NCI-H1105 treated with DMSO at 0.1 percent for 48 hours (cell line): ENCODE results near the gene DVL2.

Experiments used
- DNase-seq: peaks from one replicate; lab custom pipeline; 2025; lab: John Stamatoyannopoulos, UW

Gene DVL2

DNA sequence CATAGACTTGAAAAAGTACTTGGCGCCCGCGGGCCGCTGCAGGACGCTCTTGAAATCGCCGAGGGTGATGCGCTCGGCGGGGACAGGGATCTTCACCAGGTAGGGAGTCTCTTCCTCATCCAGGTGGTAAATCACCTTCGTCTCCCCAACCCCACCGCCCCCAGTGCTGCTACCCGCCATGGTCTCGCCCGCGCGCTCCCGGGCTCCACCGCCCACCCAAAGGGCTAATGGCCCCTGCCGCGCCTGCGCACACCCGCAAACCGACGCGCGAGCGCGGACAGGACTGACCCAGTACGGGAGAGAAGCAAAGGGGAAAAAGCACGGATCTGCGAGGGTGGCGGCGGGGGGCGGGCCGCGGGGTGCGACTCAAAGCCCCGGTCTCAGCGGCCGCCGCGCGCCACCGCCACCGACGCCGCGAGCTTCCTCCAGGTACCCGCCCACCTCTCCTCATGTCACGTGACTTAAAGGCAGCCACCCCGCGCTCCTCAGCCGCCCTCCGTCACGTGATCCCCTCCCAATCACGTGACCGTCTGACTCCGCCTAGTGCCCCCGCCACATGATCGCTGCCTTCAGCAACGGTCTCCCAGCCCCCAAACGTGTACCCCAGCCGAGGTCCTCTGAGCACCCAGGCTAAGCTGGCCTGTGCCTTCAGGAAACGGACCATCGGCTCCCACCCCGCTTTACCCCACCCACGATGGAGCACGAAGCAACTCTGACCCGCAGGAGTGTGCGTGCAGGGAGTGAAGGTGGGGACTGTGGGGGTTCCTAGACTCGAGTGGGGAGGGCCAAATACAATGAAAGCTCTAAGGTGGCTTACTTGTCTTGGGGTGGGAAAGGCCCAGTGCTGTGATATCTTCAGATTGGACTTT is at the start of gene DVL2:
DVL2 (minus strand) TSS at position 435 of the 869 bp plus-strand sequence; CDS start at position 180, 255 bp downstream.
- peak; percentile 95 for DNase-seq

DNA sequence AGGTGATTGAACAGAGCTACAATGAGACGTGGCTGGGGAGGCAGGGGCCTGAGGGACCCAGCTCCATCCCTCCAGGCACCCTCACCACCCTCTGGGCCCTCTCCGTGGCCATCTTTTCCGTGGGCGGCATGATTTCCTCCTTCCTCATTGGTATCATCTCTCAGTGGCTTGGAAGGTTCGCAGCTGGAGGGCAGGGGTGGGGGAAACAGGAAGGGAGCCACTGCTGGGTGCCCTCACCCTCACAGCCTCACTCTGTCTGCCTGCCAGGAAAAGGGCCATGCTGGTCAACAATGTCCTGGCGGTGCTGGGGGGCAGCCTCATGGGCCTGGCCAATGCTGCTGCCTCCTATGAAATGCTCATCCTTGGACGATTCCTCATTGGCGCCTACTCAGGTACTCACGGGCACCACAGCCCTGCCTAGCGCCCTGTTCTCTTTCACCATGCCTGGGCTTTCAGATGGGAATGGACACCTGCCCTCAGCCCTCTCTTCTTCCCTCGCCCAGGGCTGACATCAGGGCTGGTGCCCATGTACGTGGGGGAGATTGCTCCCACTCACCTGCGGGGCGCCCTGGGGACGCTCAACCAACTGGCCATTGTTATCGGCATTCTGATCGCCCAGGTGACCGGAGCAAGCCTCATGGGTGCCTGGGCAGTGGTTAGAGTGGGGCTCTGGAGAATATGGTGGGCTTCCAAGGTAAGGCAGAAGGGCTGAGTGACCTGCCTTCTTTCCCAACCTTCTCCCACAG is 49.3 kb upstream of the DVL2 start:
- no peak for DNase-seq

DNA sequence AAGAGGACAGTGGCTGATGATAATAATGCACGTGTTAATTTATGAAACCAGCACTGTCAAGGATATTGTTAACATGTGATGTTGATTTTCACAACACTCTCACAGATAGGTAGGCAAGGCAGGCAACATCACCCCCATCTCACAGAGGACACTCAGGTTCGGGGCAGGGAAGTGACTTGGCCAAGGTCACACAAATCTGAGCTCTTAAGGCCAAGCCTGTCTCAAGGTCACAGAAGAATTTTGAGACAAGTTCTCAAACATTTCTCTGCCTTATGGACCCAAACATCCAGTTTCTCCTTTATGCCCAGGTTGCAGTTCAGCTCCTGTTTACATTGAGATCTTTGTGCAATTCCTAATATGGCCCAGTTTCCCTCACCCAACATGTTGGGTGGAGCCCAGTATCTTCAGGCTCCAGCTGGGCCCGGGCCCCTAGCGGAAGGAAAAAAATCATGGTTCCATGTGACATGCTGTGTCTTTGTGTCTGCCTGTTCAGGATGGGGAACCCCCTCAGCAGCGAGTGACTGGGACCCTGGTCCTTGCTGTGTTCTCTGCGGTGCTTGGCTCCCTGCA is 48.5 kb upstream of the DVL2 start:
- DNase-seq, result no peak

DNA sequence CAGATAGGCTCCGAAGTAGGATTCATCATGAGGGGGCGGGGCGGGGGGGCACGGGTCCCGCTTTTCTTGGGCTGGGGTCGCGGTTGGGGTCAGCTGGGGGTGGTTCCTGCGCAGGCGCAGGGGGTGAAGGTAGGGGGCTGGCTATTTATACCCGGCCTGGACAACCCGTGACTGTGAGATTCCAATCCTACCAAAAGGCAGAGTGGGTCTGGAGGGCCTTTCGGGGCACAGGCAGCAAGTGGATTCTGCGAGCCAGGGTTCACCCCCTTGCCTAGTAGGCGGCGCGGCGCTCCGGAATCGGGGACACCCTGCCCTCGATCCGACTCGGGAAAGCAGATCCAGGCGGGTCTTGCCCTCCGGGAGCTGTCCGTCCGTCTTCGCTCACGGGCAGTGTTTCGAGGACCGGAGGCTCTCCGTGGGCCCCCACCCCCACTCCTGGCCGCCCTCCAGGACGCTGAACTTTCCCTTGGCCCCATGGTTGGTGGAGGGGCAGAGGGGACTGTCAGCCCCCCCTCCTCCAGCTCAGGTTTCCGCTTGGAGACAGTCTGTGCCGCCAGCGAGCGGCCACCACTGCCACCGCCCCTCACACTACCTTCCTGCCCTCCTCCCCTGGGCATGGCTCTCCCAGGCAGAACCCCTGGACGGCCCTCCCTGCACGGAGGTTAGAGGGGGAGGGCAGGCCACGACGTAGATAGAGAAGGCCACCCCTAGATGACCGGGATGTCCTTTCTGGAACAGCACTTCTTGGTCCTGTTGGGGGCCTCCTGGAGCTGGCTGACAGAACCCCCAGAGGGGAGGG is 47.8 kb upstream of the DVL2 start:
- DNase-seq, result peak; percentile 37

DNA sequence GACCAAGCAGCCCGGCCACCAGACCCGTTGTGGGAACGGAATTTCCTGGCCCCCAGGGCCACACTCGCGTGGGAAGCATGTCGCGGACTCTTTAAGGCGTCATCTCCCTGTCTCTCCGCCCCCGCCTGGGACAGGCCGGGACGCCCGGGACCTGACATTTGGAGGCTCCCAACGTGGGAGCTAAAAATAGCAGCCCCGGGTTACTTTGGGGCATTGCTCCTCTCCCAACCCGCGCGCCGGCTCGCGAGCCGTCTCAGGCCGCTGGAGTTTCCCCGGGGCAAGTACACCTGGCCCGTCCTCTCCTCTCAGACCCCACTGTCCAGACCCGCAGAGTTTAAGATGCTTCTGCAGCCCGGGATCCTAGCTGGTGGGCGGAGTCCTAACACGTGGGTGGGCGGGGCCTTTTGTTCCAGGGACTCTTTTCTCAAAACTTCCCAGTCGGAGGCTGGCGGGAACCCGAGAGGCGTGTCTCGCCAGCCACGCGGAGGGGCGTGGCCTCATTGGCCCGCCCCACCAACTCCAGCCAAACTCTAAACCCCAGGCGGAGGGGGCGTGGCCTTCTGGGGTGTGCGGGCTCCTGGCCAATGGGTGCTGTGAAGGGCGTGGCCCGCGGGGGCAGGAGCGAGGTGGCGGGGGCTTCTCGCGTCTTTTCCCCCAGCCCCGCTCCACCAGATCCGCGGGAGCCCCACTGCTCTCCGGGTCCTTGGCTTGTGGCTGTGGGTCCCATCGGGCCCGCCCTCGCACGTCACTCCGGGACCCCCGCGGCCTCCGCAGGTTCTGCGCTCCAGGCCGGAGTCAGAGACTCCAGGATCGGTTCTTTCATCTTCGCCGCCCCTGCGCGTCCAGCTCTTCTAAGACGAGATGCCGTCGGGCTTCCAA is 47.0 kb upstream of the DVL2 start, which contains the start of gene SLC2A4:
SLC2A4 (plus strand) TSS at position 645 of the 879 bp plus-strand sequence; CDS start at position 862, 217 bp downstream.
- peak; percentile 92 for DNase-seq

DNA sequence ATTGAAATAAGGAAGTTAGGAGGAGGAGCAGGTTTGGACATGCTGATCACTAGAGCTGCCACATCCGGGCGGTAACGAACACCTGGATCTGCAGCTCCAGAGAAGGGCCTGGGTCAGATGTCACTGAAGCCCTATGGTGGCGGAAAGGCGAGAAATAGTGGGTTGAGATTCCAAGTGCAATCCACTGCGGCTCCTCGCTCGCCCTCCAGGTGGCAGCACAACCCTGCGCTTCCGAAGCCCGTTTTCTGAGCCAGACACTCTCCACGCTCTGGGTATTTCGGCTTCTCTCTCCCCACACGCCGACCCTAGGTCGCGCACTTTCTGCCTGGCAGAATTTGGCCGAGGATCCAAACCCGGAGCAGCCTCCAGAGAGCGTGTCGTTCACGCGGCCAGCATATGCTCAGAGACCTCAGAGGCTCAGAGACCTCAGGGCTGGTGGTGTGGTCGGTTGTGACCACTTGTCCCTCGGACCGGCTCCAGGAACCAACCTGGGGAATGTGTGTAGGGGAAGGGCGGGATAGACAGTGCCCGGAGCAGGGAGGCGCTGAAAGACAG is 46.3 kb upstream of the DVL2 start:
- peak; percentile 92 for DNase-seq

DNA sequence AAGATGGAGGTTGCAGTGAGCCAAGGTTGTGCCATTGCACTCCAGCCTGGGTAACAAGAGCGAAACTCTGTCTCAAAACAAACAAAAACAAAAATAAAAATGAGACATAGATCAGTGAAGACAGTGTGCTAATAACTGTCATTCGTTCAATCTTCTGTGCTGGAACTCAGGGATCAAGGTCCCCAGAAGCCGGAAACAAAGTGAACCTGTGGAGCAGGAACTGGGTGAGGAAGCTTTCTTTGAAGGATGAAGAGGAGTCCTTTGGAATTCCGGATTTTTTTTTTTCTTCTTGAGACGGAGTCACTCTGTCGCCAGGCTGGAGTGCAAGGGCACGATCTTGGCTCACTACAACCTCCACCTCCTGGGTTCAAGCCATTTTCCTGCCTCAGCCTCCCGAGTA is 45.1 kb upstream of the DVL2 start:
- DNase-seq, result no peak

DNA sequence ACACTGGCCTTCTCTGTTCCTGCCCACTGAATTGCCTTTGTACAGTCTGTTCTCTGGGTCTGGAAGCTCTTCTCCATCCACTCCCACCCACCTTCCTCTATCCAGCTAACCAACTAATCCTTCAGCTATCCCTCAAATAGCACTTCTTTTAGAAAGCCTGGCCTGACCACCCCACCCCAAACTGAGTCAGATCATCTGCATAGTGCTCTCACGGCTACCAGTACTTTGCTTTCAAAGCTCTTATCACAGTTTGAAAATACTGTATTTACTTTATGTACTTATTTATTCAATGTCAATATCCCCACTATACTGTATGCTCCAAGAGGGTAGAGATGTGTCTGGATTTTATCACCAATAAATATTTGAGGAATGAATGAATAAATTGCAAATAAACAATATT is 32.5 kb upstream of the DVL2 start:
- no peak for DNase-seq

DNA sequence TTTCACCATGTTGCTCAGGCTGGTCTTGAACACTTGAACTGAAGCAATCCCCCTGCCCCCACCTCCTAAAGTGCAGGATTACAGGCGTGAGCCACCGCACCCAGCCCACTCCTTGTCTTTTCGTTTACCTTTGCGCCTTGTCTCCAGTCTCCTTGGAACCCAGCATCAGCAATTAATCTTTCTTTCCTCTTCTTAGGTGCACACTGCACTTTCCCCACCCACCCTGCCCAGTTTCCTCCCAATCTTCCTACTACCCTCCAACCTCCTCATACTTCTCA is 29.4 kb upstream of the DVL2 start:
- DNase-seq, result no peak

DNA sequence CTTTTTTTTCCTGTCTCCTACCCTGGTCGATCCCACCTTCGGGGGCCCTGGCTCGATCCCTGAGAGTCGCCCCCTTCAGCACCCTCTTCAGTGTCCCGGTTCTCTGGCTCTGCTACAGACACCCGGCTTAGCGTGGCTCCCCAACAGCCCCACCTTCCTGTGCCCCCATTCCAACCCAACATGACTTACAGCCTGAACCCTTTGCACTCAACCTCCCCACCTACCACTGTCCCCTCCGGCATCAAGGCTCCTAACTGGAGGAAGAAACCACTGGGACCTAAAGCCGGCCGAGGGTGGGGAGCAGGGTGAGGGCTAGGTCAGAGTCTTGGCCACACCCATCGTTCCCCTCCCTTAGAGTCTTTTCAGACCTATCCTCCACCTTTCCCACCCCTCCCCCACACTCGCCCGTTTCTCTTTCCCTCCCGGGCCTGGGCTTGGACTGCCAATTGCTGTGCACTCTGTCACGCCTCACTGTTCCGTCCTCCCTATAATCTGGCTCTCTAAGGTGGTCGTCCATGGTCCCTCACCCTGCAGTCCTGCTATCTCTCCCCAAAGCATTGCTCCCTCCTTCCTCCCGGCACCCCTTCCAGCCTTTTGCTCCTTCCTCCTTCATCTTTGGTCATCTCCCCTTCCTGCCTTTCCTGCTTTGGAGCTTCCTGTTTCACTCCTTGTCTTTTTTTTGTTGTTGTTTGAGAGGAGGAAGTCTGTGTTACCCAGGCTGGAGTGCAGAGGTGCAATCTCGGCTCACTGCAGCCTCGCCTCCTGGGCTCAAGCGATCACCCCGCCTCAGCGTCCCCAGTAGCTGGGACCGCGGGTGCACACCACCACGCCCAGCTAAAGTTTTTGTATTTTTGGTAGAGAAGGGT is 28.9 kb upstream of the DVL2 start:
- DNase-seq, result peak; percentile 45

DNA sequence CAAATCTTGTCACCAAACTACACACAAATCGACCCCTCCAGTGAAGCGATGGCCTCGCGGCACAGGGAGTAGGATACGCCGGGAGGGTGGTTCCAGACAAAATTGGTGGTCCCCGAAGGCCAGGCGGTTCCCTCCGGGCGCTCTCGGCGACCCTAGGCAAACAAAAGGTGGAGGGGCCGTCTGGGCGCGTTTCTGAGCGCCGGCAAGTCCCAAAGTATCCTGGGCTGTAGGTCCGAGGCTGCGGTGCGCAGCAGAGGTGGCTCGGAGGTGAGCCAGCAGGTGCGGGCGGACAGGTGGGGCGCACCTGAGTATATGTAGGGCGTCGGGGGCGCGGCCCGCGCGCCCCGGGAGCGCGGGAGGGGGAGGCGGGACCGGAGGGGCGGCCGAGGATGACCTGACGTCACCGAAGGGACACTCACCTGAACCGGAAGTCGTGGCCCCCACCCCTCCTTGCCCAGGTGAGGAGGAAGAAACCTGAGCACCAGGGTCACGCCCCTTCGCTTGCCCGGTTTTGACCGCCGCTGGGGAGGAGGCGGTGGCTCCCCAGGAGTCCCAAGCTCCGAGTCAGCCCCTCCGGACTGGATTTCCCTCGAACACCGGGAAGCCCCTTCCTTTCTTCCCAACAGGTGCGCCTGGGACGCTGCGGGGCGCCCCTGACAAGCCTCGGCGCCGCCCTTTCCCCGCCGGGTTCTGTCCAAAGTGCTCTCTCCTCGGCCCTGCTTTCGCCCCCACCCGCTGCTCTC is 28.0 kb upstream of the DVL2 start, which contains the start of gene CLDN7:
CLDN7 (minus strand) TSS at position 287 of the 743 bp plus-strand sequence. CDS start 435 bp downstream, outside the sequence.
- peak; percentile 90 for DNase-seq

DNA sequence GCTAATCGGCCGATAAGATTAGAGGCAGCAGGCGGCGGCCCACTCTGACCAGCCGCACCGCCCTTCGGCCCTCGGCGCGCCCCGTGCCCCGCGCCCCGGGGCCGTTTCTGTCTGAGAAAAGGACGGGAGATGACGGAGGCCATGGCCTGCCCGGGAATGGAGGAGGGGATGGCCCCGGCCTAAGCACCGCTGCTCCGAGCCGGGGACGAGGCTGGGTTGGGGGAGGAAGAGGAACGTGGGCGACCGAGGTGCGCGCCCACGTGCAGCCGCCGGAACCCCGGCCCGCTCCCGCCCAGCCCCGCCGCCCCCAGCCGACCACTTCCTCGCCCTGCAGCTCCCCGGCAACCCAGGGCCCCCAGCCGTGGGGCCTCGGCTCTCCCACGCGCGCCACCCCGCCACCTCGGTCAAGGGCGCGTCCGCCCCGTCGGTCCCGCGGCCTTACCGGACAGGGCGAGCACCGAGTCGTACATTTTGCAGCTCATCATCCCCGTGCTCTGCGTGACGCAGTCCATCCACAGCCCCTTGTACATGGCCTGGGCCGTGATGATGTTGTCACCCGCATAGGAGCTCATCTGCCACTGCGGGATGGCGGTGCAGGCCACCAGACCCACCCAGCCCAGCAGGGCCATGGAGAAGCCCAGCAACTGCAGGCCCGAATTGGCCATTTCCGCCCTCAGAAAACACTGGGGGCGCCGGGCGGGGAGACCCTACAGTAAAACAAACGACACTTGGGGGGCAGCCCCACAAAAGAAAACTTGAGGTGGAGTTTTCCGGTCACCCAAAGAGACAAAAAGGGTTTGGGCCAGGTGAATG is 27.3 kb upstream of the DVL2 start:
- DNase-seq, result peak; percentile 24

DNA sequence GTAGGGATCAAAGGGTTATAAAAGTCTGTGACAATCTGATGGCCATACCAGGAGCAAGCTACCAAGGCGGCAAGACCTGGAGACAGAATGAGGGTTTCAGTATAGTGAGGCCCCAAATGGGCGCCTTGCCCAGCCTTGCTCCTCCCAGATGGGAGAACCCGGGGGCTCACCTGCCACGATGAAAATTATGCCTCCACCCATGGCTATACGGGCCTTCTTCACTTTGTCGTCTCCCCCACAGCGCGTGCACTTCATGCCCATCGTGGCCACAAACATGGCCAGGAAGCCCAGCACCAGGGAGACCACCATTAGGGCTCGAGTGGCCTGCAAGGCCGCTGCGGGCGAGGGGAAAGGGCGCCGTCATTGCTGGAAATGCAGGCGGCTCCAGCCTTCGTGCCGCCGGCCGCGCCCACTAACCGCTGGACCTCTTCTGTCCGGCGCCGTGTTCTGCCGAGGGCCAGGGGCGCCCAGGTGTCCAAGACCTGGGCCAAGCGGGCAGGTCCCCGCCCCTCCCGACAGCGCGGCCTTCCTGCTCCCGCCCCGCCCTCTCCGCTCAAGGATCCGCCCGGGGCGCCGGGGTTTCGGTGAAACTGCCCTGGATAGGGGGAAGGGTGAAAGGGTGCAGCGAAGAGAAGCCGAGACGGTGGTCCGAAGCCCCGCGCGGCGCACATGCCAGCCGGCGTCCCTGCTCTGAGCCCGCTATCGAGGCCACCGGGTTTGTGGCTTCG is 26.5 kb upstream of the DVL2 start:
- peak; percentile 51 for DNase-seq

DNA sequence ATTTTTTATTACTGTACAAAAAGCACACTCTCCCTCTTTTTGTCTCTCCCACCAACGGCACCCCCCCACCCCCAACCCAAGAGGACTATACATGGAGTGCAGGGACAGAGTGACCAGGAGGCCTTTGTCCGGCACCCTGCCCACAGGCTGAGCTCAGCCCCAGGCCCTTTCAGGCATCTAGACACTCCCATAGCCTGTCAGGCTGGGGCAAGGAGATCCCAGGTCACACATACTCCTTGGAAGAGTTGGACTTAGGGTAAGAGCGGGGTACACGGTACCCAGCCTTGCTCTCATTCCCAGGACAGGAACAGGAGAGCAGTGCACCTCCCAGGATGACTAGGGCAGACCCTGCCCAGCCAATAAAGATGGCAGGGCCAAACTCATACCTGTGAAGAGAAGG is 25.8 kb upstream of the DVL2 start:
- DNase-seq, result no peak

DNA sequence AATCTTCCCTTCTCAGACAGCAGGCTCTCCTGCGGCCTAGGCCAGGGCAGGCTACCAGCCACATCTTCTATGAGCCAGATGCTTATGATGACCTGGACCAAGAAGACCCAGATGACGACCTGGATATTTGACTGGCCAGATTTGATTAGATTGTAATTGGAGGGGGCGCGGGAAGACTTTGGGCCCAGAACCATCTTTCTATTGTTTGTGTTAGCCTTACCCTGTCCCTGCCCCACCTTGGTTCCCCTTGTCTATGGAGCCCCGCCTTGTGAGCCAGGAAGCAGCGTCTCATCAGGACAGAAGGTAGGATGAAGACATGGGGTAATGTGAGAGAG is 25.2 kb upstream of the DVL2 start:
- no peak for DNase-seq

DNA sequence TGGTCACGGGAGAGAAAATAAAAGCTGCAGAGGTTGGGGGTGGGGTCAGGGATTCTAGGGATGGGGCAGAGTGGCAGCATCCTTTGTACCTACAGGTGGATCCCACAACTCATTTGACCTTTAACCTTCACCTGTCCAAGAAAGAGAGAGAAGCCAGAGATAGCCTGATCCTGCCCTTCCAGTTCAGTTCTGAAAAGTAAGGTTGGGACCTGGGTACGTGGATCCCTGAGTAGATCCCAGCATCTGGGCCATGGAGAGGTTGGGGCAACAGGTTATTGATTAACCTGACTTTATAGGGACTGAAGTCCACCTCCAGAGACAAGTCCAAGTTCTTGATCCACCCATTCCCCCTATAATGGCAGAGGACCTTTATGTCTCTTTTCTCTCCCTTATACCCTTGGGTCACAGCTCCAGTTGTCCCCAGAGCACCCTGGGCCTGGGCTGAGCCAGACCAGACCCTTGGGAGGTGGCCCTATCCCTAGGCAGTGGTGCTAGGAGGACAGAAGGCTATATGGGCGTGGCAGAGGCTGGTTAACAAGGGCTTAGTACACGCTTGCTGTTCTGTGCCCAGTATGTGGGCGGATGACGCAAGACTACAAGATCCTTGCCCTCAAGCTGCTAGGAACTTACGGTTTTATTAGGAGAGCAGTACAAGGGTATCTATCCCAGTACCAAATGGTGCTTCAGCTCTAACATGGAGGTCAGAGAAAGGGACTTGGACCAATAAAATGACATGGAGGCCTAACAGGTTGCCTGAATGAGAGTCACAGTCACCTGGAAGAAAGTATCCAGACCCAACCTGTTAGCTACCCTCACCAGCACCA is 24.6 kb upstream of the DVL2 start:
- DNase-seq, result no peak
